GM12874 (cell line): ENCODE results near the gene RRP9.

Source experiments
- CTCF ChIP-seq: IDR thresholded peaks from 2 replicates; pipeline ENCODE4 v1.5.1; 2011; ENCODE audit warnings: low read depth, mild to moderate bottlenecking, control low read depth, low read length, moderate library complexity; ENCODE audit not compliant: insufficient read depth

The RRP9 gene

DNA sequence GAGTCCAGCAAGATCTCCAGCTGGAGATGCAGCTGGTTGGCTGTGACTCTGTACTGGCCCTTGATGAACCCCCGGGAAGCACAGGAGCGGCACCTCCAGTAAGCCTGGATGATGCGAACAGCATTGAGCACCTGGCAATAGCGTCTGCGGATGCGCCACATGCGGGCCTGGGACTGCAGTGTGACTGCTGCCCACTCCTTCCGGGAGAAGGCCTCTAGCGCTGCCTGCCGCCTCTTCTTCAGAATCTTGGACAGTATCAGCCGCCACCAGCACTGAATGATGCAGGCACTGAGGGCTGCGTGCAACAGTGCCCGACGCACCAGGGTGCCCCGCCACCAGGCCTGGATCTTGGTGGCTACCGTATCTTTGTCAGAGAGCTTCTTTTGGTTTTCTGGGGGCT lies 46.8 kb downstream of the RRP9 start:
- TF ChIP-seq CTCF, result no peak

DNA sequence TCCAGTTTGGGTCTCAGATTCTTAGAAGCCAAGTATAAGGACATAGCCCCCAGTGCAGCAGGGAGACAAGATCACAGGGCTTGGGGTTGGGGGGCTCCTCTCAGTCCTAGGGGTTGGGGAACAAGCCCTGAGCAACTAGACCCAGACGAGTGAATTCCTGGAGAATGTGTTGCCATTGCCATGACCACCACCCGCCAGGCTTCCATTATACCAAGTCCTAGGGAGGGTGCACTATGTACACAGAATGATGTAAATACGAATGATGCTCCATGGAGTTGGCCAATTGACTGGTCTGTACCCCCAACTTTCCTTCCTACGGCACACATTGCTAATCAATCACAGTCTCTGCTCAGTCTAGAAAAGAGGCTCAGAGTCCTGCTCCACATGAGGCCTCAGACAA lies 47.3 kb downstream of the RRP9 start:
- TF ChIP-seq CTCF, result no peak

GRCh38 chr3:51891242-51892039 lies 50.3 kb downstream of the RRP9 start:
- no peak for TF ChIP-seq CTCF

- TF ChIP-seq CTCF, result no peak
Observed at GRCh38 chr3:51888463-51889105, 53.1 kb downstream of the RRP9 start.

- TF ChIP-seq CTCF, result no peak
Observed at GRCh38 chr3:51887620-51888019, 54.1 kb downstream of the RRP9 start.

GRCh38 chr3:51886447-51886846 lies 55.3 kb downstream of the RRP9 start:
- TF ChIP-seq CTCF, result no peak
